H7 (cell line): ENCODE data around the gene SPIB. TPM values are rescaled to one million over a fixed set of nuclear protein-coding genes. Genes with fewer than 3 reads are reported as not detected.
A peak's percentile ranks its signal among the peaks of the same experiment; 100 is the strongest.

Experiments used
- DNase-seq: peaks from one replicate; pipeline ENCODE4 v3.0.0; 2012
- H3K27me3 ChIP-seq: 2 replicates; pipeline ENCODE4 v1.6.0; 2011; ENCODE audit warnings: mild to moderate bottlenecking, low read length; ENCODE audit not compliant: control insufficient read depth, insufficient read depth
- H3K36me3 ChIP-seq: replicated peaks from 2 replicates; pipeline ENCODE4 v1.5.1; 2011; ENCODE audit warnings: low read length; ENCODE audit not compliant: control insufficient read depth, insufficient read depth
- H3K4me3 ChIP-seq: 2 replicates; pipeline ENCODE4 v1.5.1; 2011; ENCODE audit warnings: low read depth, mild to moderate bottlenecking, control low read depth, low read length, moderate library complexity; ENCODE audit not compliant: insufficient read depth
- total RNA-seq: library from RNA; depleted of rRNA; stranded (reverse); fragments of >200 nt; shearing (Covaris generic); gene quantifications from 2 replicates; pipeline ENCODE4 v1.2.3, GENCODE V29; 2014; rRNA removed

Gene SPIB
- total RNA-seq, 1 experiment from 2014 or later: 8.8 TPM

DNA sequence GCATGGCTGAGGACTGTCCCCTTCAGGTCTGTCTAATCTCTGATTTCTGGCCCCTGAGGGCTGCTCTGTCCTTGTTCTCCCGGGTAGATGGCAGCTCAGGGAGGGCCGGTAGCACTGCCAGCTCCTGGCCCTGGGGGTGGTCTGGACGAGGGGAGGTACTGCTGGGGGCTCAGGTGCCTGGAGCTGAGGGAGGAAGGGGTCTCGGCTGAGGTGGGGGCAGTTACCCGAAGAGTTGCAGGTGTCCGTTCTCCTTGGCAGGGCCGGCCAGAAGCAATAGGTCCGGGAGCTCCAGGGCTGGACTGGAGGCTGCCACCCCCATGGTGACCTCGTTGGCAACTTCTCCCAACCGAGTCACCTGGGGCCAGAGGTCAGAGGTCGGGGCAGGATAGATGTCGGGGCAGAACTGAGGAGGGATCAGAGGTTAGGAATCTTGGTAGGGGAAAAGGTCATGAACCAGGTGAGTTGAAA lies 56.4 kb downstream of the SPIB start:
- DNase-seq: no peak
- Histone ChIP-seq H3K27me3 (no peaks in the 10 kb centered on the region), H3K36me3 (peaks cover 10% of the 10 kb centered on the region), H3K4me3 (no peak overlapping the region)

DNA sequence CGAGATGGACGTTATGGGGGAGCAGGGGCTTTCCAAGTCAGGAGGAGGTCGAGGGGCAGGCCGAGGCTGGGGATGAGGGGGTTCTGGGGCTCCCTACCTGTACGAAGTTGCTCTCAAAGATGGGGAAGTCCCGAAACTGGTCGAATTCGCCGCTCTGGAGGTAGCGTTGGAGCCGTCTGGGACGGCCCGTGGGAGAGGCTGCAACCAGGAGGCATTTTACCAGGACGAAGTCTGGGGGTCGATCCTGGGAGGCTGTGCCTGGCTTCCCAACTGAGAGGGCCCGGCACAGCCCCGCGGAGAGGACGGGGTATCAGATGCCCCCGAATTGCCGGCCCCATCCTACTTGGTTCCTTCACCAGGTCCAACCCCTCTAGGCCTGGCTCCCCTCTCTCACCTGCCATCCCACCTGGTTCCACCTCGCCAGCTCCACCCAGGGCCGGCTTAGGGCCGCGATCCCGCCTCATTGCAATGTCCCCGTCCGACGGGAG lies 57.0 kb downstream of the SPIB start:
- H3K4me3 ChIP-seq: peak overlapping the region; percentile 29
- H3K27me3 ChIP-seq: no peaks in the 10 kb centered on the region
- H3K36me3 ChIP-seq: peaks cover 10% of the 10 kb centered on the region
- no peak for DNase-seq

DNA sequence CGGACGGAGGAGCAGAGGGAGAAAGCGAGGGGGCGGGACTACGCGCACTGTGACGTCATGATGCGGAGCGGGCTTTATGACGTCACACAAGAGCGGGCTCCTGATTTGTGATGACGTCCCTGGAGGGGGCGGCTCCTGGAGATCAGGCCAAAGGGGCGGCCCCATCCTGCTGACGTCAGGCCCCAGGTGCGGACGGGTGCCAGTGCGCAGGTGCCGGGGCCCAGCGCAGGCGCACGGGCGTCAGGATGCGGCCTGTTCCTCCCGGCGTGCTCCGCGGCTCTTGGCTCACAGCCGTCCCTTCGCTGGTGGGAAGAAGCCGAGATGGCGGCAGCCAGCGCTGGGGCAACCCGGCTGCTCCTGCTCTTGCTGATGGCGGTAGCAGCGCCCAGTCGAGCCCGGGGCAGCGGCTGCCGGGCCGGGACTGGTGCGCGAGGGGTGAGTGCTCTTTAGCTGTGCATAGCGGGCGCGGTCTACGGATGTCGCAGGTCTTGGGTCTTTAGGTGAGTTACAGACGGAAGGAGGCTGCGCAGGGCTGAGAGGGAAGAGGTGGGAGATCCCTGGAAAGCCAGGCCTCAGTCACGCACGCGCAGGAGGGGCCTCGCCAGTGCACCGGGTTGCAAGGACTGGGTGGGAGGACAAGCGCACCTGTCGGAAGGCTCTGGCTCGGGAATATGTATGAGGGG lies 57.6 kb downstream of the SPIB start, which contains the start of the genes EMC10 and GARIN5A:
Gene EMC10, plus strand, starts transcription at position 284 of the 683 bp plus-strand sequence. Its CDS starts 38 bp downstream, at position 322.
Gene GARIN5A, minus strand, starts transcription at position 625 of the 683 bp plus-strand sequence. Its CDS starts 460 bp downstream, at position 165.
- H3K36me3 ChIP-seq: peaks cover 11% of the 10 kb centered on the region
- H3K27me3 ChIP-seq: no peaks in the 10 kb centered on the region
- DNase-seq: peak; percentile 100
- peak within 1 kb of the TSS; percentile 92 for H3K4me3 ChIP-seq

DNA sequence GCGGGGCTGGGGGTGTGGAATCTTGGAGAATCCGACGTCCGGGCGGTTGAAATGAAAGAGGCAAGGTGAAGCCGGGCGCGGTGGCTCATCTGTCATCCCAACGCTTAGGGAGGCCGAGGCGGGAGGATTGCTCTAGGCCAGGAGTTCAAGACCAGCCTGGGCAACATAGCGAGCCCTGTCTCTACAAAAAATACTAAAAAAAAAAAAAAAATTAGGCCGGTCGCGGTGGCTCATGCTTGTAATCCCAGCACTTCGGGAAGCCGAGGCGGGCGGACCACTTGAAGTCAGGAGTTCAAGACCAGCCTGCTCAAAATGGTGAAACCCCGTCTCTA lies 58.1 kb downstream of the SPIB start:
- DNase-seq: no peak
- H3K4me3 ChIP-seq: peak overlapping the region; percentile 92
- peaks cover 12% of the 10 kb centered on the region for H3K36me3 ChIP-seq
- H3K27me3 ChIP-seq: no peaks in the 10 kb centered on the region

DNA sequence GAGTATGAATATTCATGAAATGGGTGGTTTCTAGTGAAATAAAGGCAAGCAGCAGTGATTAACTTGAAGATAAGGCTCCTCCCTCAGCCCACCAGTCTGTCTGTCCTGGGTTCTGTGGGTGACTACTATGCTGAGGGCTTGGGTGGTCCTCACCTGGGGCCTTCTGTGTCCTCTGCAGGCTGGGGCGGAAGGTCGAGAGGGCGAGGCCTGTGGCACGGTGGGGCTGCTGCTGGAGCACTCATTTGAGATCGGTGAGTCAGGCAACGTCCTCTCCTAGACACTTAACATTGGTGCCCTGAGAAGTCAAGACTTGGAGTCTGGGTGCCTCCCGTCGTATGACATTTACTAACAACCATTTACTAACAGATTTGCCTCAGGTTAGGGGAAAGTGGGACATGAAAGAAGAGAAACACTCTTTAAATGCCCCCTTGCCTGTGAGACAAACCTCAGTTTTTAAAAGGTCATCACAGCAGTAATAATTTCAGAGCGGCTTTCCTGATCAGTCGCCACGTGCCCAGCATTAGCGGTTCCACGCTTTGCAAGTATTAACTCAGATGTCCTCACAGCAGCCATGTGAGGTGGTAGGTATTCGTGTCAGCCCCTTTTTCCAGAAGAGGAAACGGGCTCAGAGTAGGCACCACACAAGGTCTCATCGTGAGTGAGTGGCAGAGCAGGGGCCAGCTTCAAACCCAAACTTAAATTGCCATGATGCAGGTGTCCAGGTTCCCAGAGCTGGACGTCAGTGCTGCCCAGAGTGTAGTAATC lies 59.2 kb downstream of the SPIB start:
- H3K4me3 ChIP-seq: no peak overlapping the region
- no peak for DNase-seq
- H3K27me3 ChIP-seq: no peaks in the 10 kb centered on the region
- H3K36me3 ChIP-seq: peaks cover 12% of the 10 kb centered on the region

DNA sequence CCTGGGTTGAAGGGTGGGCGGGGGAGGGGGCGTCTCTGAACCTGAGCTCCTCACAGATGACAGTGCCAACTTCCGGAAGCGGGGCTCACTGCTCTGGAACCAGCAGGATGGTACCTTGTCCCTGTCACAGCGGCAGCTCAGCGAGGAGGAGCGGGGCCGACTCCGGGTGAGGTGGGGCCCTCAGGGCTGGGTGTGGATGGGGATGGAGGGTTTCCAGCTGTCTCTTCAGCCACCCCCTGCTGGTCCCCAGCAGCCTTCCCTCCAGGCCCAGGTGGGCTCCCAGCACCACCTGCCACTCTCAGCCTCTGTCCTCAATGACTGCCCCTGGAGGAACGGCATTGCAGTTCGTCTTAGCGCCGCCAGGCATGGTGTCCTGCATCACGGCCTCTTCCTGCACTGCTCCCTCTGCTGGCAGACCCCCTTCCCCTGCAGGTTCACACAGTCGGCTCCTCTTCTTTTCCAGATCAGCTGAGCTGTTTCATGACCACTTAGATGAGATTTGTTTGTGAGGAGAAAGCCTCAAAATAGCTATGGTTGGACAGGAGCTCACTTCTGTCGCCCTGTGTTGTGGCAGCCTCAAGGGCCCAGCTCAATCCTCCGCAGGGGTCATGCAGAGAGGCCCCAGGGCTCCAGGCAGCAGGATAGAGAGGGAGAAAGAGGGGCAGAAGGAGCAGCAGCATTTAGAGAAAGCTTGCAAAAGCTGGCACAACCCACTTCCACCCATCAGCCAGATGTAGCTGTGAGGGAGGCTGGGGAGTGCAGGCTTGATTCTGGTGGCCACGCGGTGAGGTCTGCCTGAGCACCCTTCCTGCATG lies 60.4 kb downstream of the SPIB start:
- H3K27me3 ChIP-seq: no peaks in the 10 kb centered on the region
- peak; percentile 91 for DNase-seq
- no peak overlapping the region for H3K4me3 ChIP-seq
- peaks cover 15% of the 10 kb centered on the region for H3K36me3 ChIP-seq

DNA sequence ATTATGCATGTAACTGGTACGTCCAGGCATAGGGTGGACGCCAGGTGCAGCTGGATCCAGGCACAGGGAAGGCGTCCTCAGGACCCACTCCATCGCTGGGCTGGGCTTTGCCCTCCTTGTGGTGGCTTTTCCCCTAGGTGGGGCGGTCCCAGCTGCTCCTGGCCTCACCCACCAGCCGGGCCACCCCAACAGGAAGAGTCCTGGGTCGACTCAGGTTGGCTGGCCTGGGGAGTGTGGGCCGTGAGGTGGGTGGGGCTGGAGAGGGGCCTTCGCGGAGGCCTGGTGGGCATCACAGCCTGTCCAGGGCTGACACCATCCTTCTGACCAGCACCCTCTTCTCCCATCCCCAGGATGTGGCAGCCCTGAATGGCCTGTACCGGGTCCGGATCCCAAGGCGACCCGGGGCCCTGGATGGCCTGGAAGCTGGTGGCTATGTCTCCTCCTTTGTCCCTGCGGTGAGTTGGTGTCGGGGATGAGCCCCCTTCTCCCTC lies 61.1 kb downstream of the SPIB start:
- H3K36me3 ChIP-seq: peaks cover 15% of the 10 kb centered on the region
- no peaks in the 10 kb centered on the region for H3K27me3 ChIP-seq
- H3K4me3 ChIP-seq: no peak overlapping the region
- no peak for DNase-seq

DNA sequence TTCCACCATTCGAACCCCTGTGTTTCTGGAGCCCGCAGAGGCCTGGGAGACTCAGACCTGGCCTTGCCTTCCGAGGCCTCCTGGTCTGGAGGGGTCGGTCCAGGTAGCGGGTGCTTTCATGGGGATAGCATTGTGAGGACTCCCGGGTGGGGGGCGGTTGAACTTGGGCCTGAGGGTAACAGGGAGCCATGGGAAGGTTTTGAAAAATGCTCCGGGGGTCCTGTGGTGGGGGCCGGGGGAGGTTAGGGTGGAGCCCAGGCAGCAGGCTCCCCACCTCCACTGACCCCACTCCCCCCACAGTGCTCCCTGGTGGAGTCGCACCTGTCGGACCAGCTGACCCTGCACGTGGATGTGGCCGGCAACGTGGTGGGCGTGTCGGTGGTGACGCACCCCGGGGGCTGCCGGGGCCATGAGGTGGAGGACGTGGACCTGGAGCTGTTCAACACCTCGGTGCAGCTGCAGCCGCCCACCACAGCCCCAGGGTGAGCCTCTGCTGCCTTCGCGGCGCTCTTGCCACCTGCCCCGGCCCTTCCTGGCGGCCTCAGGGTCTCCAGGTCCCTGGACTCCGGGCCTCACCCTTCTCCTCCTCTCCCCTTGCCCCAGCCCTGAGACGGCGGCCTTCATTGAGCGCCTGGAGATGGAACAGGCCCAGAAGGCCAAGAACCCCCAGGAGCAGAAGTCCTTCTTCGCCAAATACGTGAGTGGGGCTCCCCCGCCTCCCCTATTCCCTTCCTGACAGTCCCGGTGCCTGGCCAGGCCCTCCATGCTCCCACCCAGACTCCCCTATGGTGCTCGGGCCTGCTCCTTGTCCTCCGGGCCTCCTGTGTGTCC lies 61.8 kb downstream of the SPIB start:
- Histone ChIP-seq H3K27me3 (no peaks in the 10 kb centered on the region), H3K4me3 (no peak overlapping the region), H3K36me3 (peaks cover 15% of the 10 kb centered on the region)
- no peak for DNase-seq

Other genes starting within 250 kb of the SPIB start
- gene MYH14, start 215.3 kb upstream of the SPIB start, total RNA-seq: 4.1 and 6.1 TPM in 2 replicates
- gene KCNC3, start 89.6 kb upstream of the SPIB start, total RNA-seq: 0.14 and 0.37 TPM in 2 replicates
- 0.44 and 0.59 TPM in 2 replicates for gene NAPSA, start 53.3 kb upstream of the SPIB start, total RNA-seq
- gene NR1H2, start 42.5 kb upstream of the SPIB start, total RNA-seq: 73.7 and 90.1 TPM in 2 replicates
- 167 and 185 TPM in 2 replicates for gene POLD1, start 34.6 kb upstream of the SPIB start, total RNA-seq
- 0.24 and 0.55 TPM in 2 replicates for gene MYBPC2, start 14.0 kb downstream of the SPIB start, total RNA-seq
- gene EMC10, start 57.6 kb downstream of the SPIB start, total RNA-seq: 146 and 166 TPM in 2 replicates
- gene GARIN5A, start 57.9 kb downstream of the SPIB start, total RNA-seq: 4.5 and 8.1 TPM in 2 replicates
- 4.7 and 4.9 TPM in 2 replicates for gene JOSD2, start 92.3 kb downstream of the SPIB start, total RNA-seq
- not detected in 2 replicates for gene ASPDH, start 95.0 kb downstream of the SPIB start, total RNA-seq
- gene LRRC4B, start 149.5 kb downstream of the SPIB start, total RNA-seq: 2.4 and 3.5 TPM in 2 replicates
- gene SYT3, start 220.9 kb downstream of the SPIB start, total RNA-seq: 0.66 and 1.8 TPM in 2 replicates
- 7.8 and 8.0 TPM in 2 replicates for gene C19orf81, start 230.5 kb downstream of the SPIB start, total RNA-seq